HepG2 (cell line): ENCODE data around the gene WDFY1. TPM values are rescaled to one million over a fixed set of nuclear protein-coding genes. Genes with fewer than 3 reads are reported as not detected.

Experiments used
- ETV5 ChIP-seq: IDR thresholded peaks from 2 replicates; pipeline ENCODE4 v1.6.1; 2018; ENCODE audit warnings: missing biosample characterization, missing genetic modification reagents, inconsistent platforms, borderline replicate concordance
- NR2F6 ChIP-seq, 2 experiments: IDR thresholded peaks; 2 replicates each; pipeline ENCODE4 v1.6.1; 2016; ENCODE audit warnings: antibody characterized with exemption in 1 of 2, mild to moderate bottlenecking in 1 of 2
- PATZ1 ChIP-seq: sonication (generic); formaldehyde crosslinking; IDR thresholded peaks from 2 replicates; pipeline ENCODE4 v1.4.0; 2020; ENCODE audit warnings: missing genetic modification reagents
- SMC3 ChIP-seq: IDR thresholded peaks from 2 replicates; pipeline ENCODE4 v1.6.1; 2011; ENCODE audit warnings: low read length, improper control_type of control experiment
- STAT6 ChIP-seq: sonication (generic); formaldehyde crosslinking; IDR thresholded peaks from 2 replicates; pipeline ENCODE4 v1.4.0; 2020; ENCODE audit warnings: missing genetic modification reagents, mild to moderate bottlenecking, borderline replicate concordance
- ZBTB20 ChIP-seq: sonication (generic); formaldehyde crosslinking; IDR thresholded peaks from 2 replicates; pipeline ENCODE4 v1.8.1; 2023; ENCODE audit warnings: missing genetic modification reagents, low read depth, mild to moderate bottlenecking, borderline replicate concordance
- ZBTB42 ChIP-seq: sonication (generic); formaldehyde crosslinking; IDR thresholded peaks from 2 replicates; pipeline ENCODE4 v1.5.0; 2020; ENCODE audit warnings: mild to moderate bottlenecking, missing genetic modification reagents
- ZHX2 ChIP-seq, 2 experiments: sonication (generic) in 1 of 2; formaldehyde crosslinking in 1 of 2; IDR thresholded peaks; 2 replicates each; pipeline versions ENCODE4 v1.6.1 to v1.9.0; 2014 to 2022; ENCODE audit warnings: antibody characterized with exemption in 1 of 2, borderline replicate concordance in 1 of 2, inconsistent platforms in 1 of 2, low read depth in 1 of 2, missing genetic modification reagents in 1 of 2
- ZNF3 ChIP-seq: IDR thresholded peaks from 2 replicates; pipeline ENCODE4 v1.7.0; 2017; ENCODE audit warnings: inconsistent platforms
- ZNF44 ChIP-seq: sonication (generic); formaldehyde crosslinking; IDR thresholded peaks from 2 replicates; pipeline ENCODE4 v1.5.1; 2020; ENCODE audit warnings: mild to moderate bottlenecking, missing genetic modification reagents
- ZNF792 ChIP-seq: IDR thresholded peaks from 2 replicates; pipeline ENCODE4 v1.6.1; 2016
- polyA plus RNA-seq, 8 experiments: library from polyadenylated mRNA; depleted of rRNA in 3 of 8; stranded (reverse) in 7 of 8; unstranded in 1 of 8; fragments of >200 nt; fragmentation: Illumina TruSeq in 4 of 8; extraction: Trizol in 4 of 8; gene quantifications; 2 replicates each; pipeline versions ENCODE4 v1.2.1 to v1.2.3, GENCODE V29; 2011 to 2016; ENCODE audit warnings: low read depth in 4 of 8, missing spikeins in 1 of 8, mixed read lengths in 1 of 8; ENCODE audit not compliant: insufficient read depth in 1 of 8
- total RNA-seq, 5 experiments: library from RNA; depleted of rRNA; stranded (reverse); fragments of >200 nt; fragmentation: Illumina TruSeq; extraction: Trizol; gene quantifications; 2 replicates each; pipeline ENCODE4 v1.2.3, GENCODE V29; 2016; ENCODE audit warnings: low read depth in 1 of 5
- TF ChIP-seq, protein P1 (sequence below): sonication (generic); formaldehyde crosslinking; IDR thresholded peaks from 2 replicates; pipeline ENCODE4 v1.5.1; 2020; ENCODE audit warnings: mild to moderate bottlenecking, missing genetic modification reagents, borderline replicate concordance

WDFY1 gene
- total and polyA plus RNA-seq, 2 of the 13 experiments (the other 11 are each of a cell fraction or from before 2014, with no cell fraction given): 77.0 to 78.4 TPM

- TF ChIP-seq, protein P1, sequence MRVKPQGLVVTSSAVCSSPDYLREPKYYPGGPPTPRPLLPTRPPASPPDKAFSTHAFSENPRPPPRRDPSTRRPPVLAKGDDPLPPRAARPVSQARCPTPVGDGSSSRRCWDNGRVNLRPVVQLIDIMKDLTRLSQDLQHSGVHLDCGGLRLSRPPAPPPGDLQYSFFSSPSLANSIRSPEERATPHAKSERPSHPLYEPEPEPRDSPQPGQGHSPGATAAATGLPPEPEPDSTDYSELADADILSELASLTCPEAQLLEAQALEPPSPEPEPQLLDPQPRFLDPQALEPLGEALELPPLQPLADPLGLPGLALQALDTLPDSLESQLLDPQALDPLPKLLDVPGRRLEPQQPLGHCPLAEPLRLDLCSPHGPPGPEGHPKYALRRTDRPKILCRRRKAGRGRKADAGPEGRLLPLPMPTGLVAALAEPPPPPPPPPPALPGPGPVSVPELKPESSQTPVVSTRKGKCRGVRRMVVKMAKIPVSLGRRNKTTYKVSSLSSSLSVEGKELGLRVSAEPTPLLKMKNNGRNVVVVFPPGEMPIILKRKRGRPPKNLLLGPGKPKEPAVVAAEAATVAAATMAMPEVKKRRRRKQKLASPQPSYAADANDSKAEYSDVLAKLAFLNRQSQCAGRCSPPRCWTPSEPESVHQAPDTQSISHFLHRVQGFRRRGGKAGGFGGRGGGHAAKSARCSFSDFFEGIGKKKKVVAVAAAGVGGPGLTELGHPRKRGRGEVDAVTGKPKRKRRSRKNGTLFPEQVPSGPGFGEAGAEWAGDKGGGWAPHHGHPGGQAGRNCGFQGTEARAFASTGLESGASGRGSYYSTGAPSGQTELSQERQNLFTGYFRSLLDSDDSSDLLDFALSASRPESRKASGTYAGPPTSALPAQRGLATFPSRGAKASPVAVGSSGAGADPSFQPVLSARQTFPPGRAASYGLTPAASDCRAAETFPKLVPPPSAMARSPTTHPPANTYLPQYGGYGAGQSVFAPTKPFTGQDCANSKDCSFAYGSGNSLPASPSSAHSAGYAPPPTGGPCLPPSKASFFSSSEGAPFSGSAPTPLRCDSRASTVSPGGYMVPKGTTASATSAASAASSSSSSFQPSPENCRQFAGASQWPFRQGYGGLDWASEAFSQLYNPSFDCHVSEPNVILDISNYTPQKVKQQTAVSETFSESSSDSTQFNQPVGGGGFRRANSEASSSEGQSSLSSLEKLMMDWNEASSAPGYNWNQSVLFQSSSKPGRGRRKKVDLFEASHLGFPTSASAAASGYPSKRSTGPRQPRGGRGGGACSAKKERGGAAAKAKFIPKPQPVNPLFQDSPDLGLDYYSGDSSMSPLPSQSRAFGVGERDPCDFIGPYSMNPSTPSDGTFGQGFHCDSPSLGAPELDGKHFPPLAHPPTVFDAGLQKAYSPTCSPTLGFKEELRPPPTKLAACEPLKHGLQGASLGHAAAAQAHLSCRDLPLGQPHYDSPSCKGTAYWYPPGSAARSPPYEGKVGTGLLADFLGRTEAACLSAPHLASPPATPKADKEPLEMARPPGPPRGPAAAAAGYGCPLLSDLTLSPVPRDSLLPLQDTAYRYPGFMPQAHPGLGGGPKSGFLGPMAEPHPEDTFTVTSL: peak; percentile 70; the same call in 1 of the 2 replicates
- TF ChIP-seq ZNF44 (CRISPR knock-in tag): peak; percentile 65; the same call in 1 of the 2 replicates
- TF ChIP-seq ZBTB20: peak; percentile 99
- TF ChIP-seq ZBTB42: no peak
- peak; percentile 29; the same call in 1 of the 2 replicates for TF ChIP-seq ETV5 (CRISPR knock-in tag)
- 0 out of 2 replicates have a peak, but pooled peaks have one; percentile 19 for TF ChIP-seq ZHX2 (IDR thresholded peaks at IDR 0.05; ENCODE audit: low read depth)
- TF ChIP-seq ZHX2 (CRISPR knock-in tag; IDR thresholded peaks at IDR 0.05; ENCODE audit: borderline replicate concordance): no peak
- no peak for TF ChIP-seq ZNF3 (CRISPR knock-in tag)
- no peak for TF ChIP-seq STAT6 (CRISPR knock-in tag)
- TF ChIP-seq NR2F6 (IDR thresholded peaks at IDR 0.05): peak; percentile 18; the same call in 1 of the 2 replicates
- TF ChIP-seq NR2F6 (CRISPR knock-in tag; IDR thresholded peaks at IDR 0.05): 0 out of 2 replicates have a peak, but pooled peaks have one; percentile 8
- TF ChIP-seq ZNF792 (CRISPR knock-in tag): peak; percentile 92
- 0 out of 2 replicates have a peak, but pooled peaks have one; percentile 17 for TF ChIP-seq SMC3
- TF ChIP-seq PATZ1 (CRISPR knock-in tag): peak; percentile 26; the same call in 1 of the 2 replicates
These were observed 91.7 kb downstream of the WDFY1 start (continued) for GRCh38 chr2:223853425-223853837.
